ENCODE results near the gene PFN2.

- no peak for TF ChIP-seq EZH2phosphoT487 (IDR thresholded peaks at IDR 0.05; ENCODE audit: borderline replicate concordance, low read length)
- TF ChIP-seq, protein P1, sequence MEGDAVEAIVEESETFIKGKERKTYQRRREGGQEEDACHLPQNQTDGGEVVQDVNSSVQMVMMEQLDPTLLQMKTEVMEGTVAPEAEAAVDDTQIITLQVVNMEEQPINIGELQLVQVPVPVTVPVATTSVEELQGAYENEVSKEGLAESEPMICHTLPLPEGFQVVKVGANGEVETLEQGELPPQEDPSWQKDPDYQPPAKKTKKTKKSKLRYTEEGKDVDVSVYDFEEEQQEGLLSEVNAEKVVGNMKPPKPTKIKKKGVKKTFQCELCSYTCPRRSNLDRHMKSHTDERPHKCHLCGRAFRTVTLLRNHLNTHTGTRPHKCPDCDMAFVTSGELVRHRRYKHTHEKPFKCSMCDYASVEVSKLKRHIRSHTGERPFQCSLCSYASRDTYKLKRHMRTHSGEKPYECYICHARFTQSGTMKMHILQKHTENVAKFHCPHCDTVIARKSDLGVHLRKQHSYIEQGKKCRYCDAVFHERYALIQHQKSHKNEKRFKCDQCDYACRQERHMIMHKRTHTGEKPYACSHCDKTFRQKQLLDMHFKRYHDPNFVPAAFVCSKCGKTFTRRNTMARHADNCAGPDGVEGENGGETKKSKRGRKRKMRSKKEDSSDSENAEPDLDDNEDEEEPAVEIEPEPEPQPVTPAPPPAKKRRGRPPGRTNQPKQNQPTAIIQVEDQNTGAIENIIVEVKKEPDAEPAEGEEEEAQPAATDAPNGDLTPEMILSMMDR (IDR thresholded peaks at IDR 0.05; ENCODE audit: low read depth, low read length, poor library complexity, severe bottlenecking) = no peak
These were observed 12.9 kb upstream of the PFN2 start for GRCh38 chr3:149983628-149984027.

Measured in DOHH2 (cell line).